ENCODE results near the gene DMD.
"Not testable (repeated sequence)": the region's sequence is repeated elsewhere in the genome, so short reads cannot be mapped to it uniquely, and the experiment has no call there.

Gene DMD

DNA sequence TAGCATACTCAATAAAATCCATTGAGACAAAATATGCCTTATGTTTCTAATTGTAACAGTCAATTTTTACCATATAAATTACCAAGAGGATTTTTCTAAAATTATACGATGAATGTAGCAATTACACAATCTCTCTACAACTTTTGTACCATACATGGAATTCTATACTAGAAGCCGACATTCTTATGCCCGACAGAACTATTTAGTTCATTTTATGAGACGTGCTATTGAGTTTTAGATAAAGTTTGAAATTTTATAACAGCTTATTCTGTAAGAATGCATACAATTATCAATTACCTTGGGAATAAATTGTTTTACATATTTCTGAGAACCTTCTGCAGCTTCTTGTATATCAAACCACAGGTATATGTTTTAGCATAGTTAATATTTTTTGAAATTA lies 431.2 kb downstream of the DMD start:
- Mint-ChIP-seq H3K4me1 (no peaks in the 10 kb centered on the region), H3K27me3 (no peaks in the 10 kb centered on the region), H3K4me3 (no peak overlapping the region), H3K9me3 (peaks cover 4% of the 10 kb centered on the region), H3K27ac (no peak overlapping the region), H3K36me3 (no peaks in the 10 kb centered on the region)
- no peak for DNase-seq
- CTCF ChIA-PET, result no interaction called here

DNA sequence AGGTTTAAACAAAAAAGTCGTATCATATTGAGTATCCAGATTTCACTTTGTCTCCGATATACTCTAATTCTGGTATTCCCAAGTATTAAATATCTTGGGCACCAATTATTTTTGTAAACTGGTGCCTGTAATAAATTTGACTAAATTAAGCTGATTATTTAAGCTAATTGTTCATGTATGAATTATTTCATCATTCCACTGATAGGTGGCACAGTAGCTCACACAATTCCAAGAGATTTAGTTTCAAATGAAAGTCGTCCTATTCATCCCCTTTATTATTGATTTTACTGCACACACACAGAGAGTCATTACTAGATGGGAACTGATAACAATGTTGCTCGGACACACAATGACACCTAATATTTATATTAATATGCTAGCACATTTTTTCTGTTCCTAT lies 432.4 kb downstream of the DMD start:
- Mint-ChIP-seq H3K4me1 (no peaks in the 10 kb centered on the region), H3K27me3 (no peaks in the 10 kb centered on the region), H3K36me3 (no peaks in the 10 kb centered on the region), H3K4me3 (no peak overlapping the region), H3K9me3 (peaks cover 4% of the 10 kb centered on the region), H3K27ac (no peak overlapping the region)
- DNase-seq, result no peak
- CTCF ChIA-PET, result no interaction called here

DNA sequence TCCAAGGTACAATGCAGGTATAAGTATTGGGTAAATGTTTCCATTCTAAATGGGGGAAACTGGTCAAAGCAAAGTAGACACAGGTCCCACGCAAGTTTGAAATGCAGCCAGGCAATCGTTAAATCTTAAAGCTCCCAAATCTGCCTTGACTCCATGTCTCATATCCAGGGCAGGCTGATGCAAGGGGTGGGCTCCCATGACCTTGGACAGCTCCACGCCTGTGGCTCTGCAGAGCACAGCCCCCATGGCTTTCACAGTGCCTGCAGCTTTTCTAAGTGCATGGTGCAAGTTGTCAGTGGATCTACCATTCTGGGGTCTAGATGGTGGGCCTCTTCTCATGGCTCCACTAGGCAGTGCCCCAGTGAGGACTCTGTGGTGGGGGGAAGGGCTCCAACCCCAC lies 436.4 kb downstream of the DMD start:
- Mint-ChIP-seq H3K4me1 (no peaks in the 10 kb centered on the region), H3K9me3 (peaks cover 6% of the 10 kb centered on the region), H3K27me3 (no peaks in the 10 kb centered on the region), H3K36me3 (no peaks in the 10 kb centered on the region), H3K4me3 (no peak overlapping the region), H3K27ac (no peak overlapping the region)
- DNase-seq, result no peak
- CTCF ChIA-PET, result no interaction called here

DNA sequence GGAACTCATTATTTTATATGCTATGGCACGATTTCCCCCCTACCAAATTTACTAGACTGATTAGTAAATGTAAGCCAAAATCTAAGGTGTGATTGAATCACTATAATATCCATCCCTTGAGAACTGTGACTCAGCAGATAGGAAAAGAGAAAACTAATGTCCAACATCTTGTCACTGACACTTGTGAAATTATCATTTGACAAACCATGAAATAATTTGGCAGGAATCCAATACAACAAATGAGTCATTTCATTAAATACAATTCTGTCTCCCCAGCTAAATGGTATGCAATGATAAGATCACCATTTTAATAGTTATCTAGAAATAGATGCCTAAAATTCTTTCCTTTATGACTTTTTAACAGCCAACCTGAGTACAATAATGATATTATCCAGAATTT lies 462.3 kb downstream of the DMD start:
- Mint-ChIP-seq H3K27ac (no peak overlapping the region), H3K4me1 (no peaks in the 10 kb centered on the region), H3K9me3 (no peaks in the 10 kb centered on the region), H3K4me3 (no peak overlapping the region), H3K27me3 (no peaks in the 10 kb centered on the region), H3K36me3 (no peaks in the 10 kb centered on the region)
- CTCF ChIA-PET, result no interaction called here
- DNase-seq, result no peak

DNA sequence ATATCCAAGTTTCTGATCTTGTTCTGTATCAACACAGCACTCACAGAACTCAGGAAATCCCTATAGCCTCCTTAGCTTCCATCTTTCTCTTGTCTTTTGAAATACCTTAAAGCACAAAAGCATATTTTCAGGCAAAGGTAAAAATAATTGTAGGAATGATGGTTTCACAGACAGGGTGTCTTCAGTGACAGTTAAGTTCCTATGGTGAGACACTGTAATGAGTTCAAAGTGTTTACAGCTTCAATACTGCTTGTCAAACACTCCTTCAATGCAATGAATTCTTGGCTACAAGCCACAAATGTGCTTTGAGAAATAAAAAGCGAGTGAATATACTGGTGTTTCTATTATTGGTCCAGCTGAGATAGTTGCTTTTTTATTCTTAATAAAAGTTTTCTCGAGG lies 466.0 kb downstream of the DMD start:
- H3K36me3 Mint-ChIP-seq, result no peaks in the 10 kb centered on the region
- no peak overlapping the region for H3K4me3 Mint-ChIP-seq
- no peaks in the 10 kb centered on the region for H3K9me3 Mint-ChIP-seq
- H3K27ac Mint-ChIP-seq, result no peak overlapping the region
- no peak for DNase-seq
- CTCF ChIA-PET, result no interaction called here
- H3K4me1 Mint-ChIP-seq, result no peaks in the 10 kb centered on the region
- H3K27me3 Mint-ChIP-seq, result no peaks in the 10 kb centered on the region

DNA sequence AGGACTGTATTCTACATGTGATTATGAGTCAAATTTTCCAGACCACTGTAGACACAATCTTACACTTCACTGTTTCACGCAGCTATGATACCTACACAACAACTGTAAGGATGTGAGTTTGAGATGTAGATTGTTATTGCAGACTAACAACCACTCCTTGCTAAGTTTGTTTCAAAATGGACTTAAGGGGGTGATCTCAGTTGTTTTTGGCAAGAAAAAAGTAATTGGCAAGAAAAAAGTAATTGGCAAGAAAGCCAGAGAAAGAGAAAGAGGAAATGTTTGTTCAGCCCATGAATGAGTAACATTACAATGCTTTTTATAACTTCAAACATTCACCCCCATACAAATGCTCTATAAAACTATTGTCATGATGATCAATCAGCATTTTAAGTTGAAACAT lies 466.4 kb downstream of the DMD start:
- DNase-seq, result no peak
- Mint-ChIP-seq H3K27me3 (no peaks in the 10 kb centered on the region), H3K36me3 (no peaks in the 10 kb centered on the region), H3K9me3 (no peaks in the 10 kb centered on the region), H3K27ac (no peak overlapping the region), H3K4me1 (no peaks in the 10 kb centered on the region), H3K4me3 (no peak overlapping the region)
- CTCF ChIA-PET, result no interaction called here

DNA sequence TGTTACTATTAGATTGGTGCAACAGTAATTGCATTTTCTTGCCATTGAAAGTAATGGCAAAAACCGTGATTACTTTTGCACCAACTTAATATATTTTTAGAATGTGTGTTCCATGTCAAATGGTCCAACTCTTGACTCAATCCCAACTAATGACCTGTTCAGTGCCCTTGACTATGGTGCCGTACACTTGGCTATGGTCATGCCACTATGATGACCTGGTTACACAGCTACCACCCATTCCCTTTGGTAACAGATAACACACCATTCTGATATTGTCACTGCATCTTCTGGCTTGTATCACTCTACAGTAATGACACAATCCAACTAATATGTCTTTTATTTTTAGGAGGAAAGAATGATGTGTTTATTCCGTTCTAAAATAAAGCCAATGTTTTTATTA lies 469.4 kb downstream of the DMD start:
- CTCF ChIA-PET, result no interaction called here
- Mint-ChIP-seq H3K36me3 (no peaks in the 10 kb centered on the region), H3K4me3 (no peak overlapping the region), H3K27me3 (no peaks in the 10 kb centered on the region), H3K4me1 (no peaks in the 10 kb centered on the region), H3K27ac (no peak overlapping the region), H3K9me3 (no peaks in the 10 kb centered on the region)
- no peak for DNase-seq

DNA sequence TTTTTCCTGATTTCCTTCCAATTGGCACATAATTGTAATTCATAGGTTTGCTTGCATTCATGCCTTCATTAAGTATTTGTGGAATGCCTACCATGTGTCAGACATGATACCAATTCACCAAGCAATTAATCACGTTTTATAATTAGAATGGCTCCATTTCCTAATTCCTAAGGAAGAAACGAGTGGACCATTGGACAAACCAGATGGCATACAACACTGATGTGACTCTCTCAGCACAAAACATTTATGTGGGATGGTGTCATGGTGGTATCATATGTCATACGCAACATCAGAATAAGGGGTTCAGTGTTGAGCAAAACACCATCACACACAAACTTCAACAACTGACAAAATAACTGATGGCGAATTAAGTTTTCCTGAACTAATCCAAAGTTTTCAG lies 502.8 kb downstream of the DMD start:
- H3K36me3 Mint-ChIP-seq, result no peaks in the 10 kb centered on the region
- no peaks in the 10 kb centered on the region for H3K4me1 Mint-ChIP-seq
- CTCF ChIA-PET, result no interaction called here
- H3K9me3 Mint-ChIP-seq, result no peaks in the 10 kb centered on the region
- no peaks in the 10 kb centered on the region for H3K27me3 Mint-ChIP-seq
- H3K27ac Mint-ChIP-seq, result no peak overlapping the region
- DNase-seq, result no peak
- no peak overlapping the region for H3K4me3 Mint-ChIP-seq

DNA sequence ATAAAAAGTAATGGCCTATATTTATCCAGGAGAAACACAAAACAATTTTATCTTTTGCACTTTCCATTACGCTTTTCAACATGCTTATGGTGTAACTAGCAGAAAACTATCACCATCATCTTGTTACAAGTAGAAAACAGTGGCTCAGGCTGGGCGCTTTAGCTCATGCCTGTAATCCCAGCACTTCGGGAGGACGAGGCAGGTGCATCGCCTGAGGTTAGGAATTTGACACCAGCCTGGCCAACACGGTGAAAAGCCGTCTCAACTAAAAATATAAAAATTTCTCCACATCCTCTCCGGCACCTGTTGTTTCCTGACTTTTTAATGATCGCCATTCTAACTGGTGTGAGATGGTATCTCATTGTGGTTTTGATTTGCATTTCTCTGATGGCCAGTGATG lies 506.0 kb downstream of the DMD start:
- H3K27ac Mint-ChIP-seq, H3K36me3 Mint-ChIP-seq, CTCF ChIA-PET, H3K4me1 Mint-ChIP-seq, H3K9me3 Mint-ChIP-seq, H3K4me3 Mint-ChIP-seq, DNase-seq, H3K27me3 Mint-ChIP-seq: not testable (repeated sequence)

DNA sequence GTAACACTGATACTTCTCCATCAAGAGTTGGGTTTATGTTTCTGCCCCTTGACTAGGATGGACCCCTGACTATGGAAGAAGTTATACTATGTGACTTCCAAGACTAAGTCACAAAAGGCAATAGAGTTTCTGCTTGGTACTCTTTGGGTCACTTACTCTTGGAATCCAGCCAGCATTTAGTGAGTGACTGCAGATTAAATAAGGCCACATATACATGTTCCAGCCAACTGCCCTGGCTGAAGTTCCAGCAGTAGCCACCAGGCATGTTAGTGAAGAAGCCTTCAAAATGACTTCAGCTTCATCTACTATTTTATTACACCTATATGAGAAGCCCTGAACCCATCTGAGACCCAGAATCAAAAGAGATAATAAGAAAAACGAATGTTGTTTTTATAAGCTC lies 524.0 kb downstream of the DMD start:
- no peak for DNase-seq
- no peaks in the 10 kb centered on the region for H3K9me3 Mint-ChIP-seq
- H3K27ac Mint-ChIP-seq, result no peak overlapping the region
- H3K4me3 Mint-ChIP-seq, result no peak overlapping the region
- H3K4me1 Mint-ChIP-seq, result no peaks in the 10 kb centered on the region
- CTCF ChIA-PET, result no interaction called here
- H3K36me3 Mint-ChIP-seq, result no peaks in the 10 kb centered on the region
- no peaks in the 10 kb centered on the region for H3K27me3 Mint-ChIP-seq

DNA sequence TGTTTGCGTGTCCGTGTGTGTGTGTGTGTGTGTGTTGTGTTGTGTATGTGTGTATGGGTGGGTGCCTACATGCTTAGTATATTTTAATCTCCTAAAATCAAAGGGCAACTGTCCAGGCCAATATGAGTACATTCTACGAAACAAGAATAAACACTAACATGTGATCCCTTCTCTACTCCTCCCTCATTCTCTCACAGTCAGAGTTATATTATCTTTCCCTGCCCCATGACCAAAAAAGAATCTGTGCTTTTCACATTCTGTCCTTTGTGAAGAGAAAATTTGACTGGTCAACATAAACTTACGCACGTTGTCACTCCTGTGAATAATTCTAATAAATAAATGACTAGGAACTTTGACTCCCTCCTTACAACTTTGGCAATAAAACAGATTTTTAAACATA lies 532.9 kb downstream of the DMD start:
- no peak overlapping the region for H3K27ac Mint-ChIP-seq
- H3K27me3 Mint-ChIP-seq, result no peaks in the 10 kb centered on the region
- DNase-seq, result no peak
- no peak overlapping the region for H3K4me3 Mint-ChIP-seq
- H3K4me1 Mint-ChIP-seq, result no peaks in the 10 kb centered on the region
- no peaks in the 10 kb centered on the region for H3K36me3 Mint-ChIP-seq
- peaks cover 3% of the 10 kb centered on the region for H3K9me3 Mint-ChIP-seq
- CTCF ChIA-PET, result no interaction called here

DNA sequence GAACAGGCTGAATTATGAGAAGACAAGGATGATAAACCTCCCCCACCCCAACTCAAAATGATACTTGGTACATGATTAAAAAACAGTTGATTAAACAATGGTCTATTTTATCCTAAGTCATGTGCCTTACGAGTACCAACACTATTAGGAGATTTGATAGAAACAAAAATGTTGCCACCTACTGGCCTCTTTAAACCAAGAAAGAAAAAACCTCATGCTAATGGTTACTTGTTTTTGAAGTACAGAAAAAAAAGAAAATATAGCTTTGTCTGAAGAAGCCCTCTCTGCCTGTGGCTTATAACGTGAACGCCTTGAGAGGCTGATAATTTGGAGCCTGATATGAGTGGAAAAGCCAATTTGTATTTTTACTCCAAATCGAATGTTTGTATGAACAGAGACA lies 538.2 kb downstream of the DMD start:
- Mint-ChIP-seq H3K9me3 (no peaks in the 10 kb centered on the region), H3K36me3 (no peaks in the 10 kb centered on the region), H3K4me3 (no peak overlapping the region), H3K27ac (no peak overlapping the region), H3K27me3 (no peaks in the 10 kb centered on the region), H3K4me1 (no peaks in the 10 kb centered on the region)
- DNase-seq, result no peak
- CTCF ChIA-PET, result no interaction called here

DNA sequence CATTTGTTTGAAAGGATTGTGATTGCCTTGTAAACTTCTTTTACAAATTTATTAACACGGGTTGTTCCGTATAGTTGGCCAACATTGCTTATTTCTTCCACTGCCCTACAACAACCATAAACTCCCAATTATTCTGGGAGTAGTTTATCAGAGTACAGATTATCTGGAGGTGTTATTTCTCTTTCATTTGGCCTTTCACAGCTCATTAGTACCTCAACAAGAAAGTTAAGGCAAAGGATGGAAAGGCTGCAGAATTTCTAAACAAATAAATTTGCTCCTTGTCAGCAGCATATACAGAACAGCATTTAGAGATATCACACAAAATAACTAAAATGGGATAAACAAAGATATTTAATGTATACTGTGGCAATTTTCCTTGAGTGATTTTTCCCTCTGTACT lies 548.8 kb downstream of the DMD start:
- Mint-ChIP-seq H3K27me3 (no peaks in the 10 kb centered on the region), H3K4me3 (no peak overlapping the region), H3K36me3 (no peaks in the 10 kb centered on the region), H3K27ac (no peak overlapping the region), H3K4me1 (no peaks in the 10 kb centered on the region), H3K9me3 (peaks cover 3% of the 10 kb centered on the region)
- no peak for DNase-seq
- CTCF ChIA-PET, result no interaction called here

DNA sequence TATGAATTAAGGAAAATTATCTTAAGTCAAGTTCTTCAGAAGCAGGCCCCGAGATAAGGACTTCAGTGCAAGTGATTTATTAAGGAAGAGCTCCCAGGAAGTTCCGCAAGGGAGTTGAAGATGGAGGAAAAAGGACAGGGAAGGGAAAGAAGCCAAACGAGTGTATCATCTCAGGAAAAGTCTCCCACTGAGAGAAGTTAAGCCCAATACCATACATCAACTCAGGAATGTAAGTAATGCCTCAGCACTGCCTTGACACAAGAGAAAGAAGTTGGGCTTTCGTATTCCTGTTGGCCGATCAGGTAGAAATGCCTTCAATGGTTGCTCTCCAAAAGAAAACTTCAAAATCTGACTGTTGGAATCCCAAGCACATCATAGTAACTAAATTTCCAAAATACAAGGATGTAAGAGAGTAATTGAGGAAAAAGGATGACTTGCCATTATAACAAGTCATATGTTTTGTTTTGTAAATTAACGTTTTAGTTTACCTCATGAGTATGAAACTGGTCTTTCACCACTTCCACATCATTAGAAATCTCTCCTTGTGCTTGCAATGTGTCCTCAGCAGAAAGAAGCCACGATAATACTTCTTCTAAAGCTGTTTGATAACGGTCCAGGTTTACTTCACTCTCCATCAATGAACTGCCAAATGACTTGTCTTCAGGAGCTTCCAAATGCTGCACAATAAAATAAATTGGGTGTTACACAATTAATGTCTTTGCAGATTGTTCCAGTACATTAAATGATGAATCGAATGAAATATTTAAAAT lies 566.7 kb downstream of the DMD start:
- Mint-ChIP-seq H3K36me3 (no peaks in the 10 kb centered on the region), H3K4me1 (no peaks in the 10 kb centered on the region), H3K27me3 (no peaks in the 10 kb centered on the region), H3K9me3 (no peaks in the 10 kb centered on the region), H3K4me3 (no peak overlapping the region), H3K27ac (no peak overlapping the region)
- no peak for DNase-seq
- CTCF ChIA-PET, result no interaction called here

DNA sequence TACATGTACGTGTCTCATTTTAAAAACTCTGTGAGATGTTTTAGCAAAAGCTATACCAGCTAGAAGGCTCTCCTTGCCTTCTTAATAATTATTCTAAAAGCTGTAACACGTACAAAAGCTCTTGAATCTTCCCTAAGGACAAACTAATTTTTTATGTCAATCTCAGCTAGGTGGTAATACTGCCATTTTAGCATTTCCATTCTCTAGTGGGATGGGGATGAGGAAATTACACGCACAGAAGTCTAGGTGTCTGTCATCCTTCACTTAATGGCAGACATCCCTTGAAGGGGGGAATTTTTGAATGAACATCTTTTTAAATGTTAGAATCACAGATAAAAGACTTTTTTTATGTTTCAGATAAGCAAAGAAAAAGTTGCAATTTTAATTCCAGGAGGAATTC lies 569.1 kb downstream of the DMD start:
- H3K4me1 Mint-ChIP-seq, result no peaks in the 10 kb centered on the region
- no peaks in the 10 kb centered on the region for H3K9me3 Mint-ChIP-seq
- no peaks in the 10 kb centered on the region for H3K36me3 Mint-ChIP-seq
- no peaks in the 10 kb centered on the region for H3K27me3 Mint-ChIP-seq
- no peak overlapping the region for H3K27ac Mint-ChIP-seq
- CTCF ChIA-PET, result no interaction called here
- H3K4me3 Mint-ChIP-seq, result no peak overlapping the region
- no peak for DNase-seq

DNA sequence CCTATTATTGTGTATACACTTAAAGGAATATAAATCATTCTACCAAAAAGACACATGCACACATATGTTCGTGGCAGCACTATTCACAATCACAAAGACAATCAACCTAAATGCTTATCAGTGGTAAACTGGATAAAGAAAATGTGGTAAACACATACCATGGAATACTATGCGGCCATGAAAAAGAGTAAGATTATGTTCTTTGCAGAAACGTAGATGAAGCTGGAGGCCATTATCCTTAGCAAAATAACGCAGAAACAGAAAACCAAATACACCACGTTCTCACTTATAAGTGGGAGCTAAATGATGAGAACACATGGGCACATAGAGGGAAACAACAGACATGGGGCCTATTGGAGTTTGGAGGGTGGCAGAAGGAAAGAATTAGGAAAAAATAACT lies 593.2 kb downstream of the DMD start:
- Mint-ChIP-seq H3K4me3 (no peak overlapping the region), H3K9me3 (peaks cover 3% of the 10 kb centered on the region), H3K27me3 (no peaks in the 10 kb centered on the region), H3K4me1 (no peaks in the 10 kb centered on the region), H3K27ac (no peak overlapping the region), H3K36me3 (no peaks in the 10 kb centered on the region)
- CTCF ChIA-PET, result no interaction called here
- DNase-seq, result no peak

Measured in activated naive CD4-positive, alpha-beta T cell treated with anti-CD3 and anti-CD28 coated beads, Interleukin-2, amount 10 ng/mL, durations not matched to agents 7 days and 5 days (primary cell).